DND-41 (cell line): Measurements from ENCODE around the gene GUF1.

Experiments used
- EZH2 ChIP-seq: IDR thresholded peaks from 3 replicates; pipeline ENCODE4 v1.6.1; 2012; ENCODE audit warnings: borderline replicate concordance, low read depth, mild to moderate bottlenecking, moderate library complexity, low read length, inconsistent platforms; ENCODE audit not compliant: severe bottlenecking
- TF ChIP-seq, protein P1 (sequence below): IDR thresholded peaks from 2 replicates; pipeline ENCODE4 v1.5.1; 2012; ENCODE audit warnings: borderline replicate concordance, low read length, moderate library complexity, mild to moderate bottlenecking; ENCODE audit not compliant: poor library complexity, severe bottlenecking; ENCODE audit errors: extremely low read depth

DNA sequence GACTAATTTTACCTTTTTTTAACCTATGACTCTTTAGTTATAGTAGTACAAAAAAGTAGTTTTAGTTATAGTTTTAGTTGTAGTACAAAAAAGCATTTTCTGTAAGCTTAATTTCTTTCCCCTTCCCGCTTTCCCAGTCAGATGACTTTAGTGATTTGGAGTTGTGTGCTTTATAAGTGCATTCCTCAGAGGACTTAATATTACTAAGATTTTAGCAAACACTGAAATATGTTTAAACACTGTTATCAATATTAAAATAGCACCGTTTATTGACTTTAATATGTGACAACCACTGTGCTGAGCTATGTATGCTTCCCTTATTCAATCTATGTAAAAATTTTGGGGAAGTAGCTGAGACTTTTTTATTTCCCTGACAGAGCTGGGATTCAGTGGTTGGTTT lies 22.8 kb downstream of the GUF1 start:
- TF ChIP-seq, protein P1, sequence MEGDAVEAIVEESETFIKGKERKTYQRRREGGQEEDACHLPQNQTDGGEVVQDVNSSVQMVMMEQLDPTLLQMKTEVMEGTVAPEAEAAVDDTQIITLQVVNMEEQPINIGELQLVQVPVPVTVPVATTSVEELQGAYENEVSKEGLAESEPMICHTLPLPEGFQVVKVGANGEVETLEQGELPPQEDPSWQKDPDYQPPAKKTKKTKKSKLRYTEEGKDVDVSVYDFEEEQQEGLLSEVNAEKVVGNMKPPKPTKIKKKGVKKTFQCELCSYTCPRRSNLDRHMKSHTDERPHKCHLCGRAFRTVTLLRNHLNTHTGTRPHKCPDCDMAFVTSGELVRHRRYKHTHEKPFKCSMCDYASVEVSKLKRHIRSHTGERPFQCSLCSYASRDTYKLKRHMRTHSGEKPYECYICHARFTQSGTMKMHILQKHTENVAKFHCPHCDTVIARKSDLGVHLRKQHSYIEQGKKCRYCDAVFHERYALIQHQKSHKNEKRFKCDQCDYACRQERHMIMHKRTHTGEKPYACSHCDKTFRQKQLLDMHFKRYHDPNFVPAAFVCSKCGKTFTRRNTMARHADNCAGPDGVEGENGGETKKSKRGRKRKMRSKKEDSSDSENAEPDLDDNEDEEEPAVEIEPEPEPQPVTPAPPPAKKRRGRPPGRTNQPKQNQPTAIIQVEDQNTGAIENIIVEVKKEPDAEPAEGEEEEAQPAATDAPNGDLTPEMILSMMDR, result no peak
- TF ChIP-seq EZH2, result no peak
